GM19238 (cell line): Measurements from ENCODE around the gene RAB3C.
A peak's percentile ranks its signal among the peaks of the same experiment; 100 is the strongest.

Source experiments
- DNase-seq: peaks from one replicate; pipeline ENCODE4 v3.0.0; 2011; ENCODE audit warnings: low spot score; ENCODE audit not compliant: insufficient read length

Gene RAB3C

GRCh38 chr5:58724992-58725391, 142.1 kb downstream of the RAB3C start:
- DNase-seq = no peak

- DNase-seq = no peak
Measured at GRCh38 chr5:58731641-58732040, 148.8 kb downstream of the RAB3C start.

- no peak for DNase-seq
Measured at GRCh38 chr5:58735637-58736036, 152.8 kb downstream of the RAB3C start.

GRCh38 chr5:58736214-58736613, 153.3 kb downstream of the RAB3C start:
- no peak for DNase-seq

GRCh38 chr5:58737671-58738070, 154.8 kb downstream of the RAB3C start:
- no peak for DNase-seq

- no peak for DNase-seq
Measured at GRCh38 chr5:58738336-58738735, 155.5 kb downstream of the RAB3C start.

- DNase-seq = no peak
Measured at GRCh38 chr5:58739051-58739450, 156.2 kb downstream of the RAB3C start.

- no peak for DNase-seq
Measured at GRCh38 chr5:58740956-58741355, 158.1 kb downstream of the RAB3C start.

- DNase-seq = no peak
Measured at GRCh38 chr5:58745350-58745749, 162.5 kb downstream of the RAB3C start.

- no peak for DNase-seq
Measured at GRCh38 chr5:58746321-58746720, 163.4 kb downstream of the RAB3C start.

- DNase-seq = no peak
Measured at GRCh38 chr5:58750036-58750435, 167.2 kb downstream of the RAB3C start.

GRCh38 chr5:58751222-58751837, 168.5 kb downstream of the RAB3C start:
- no peak for DNase-seq

GRCh38 chr5:58752104-58752503, 169.2 kb downstream of the RAB3C start:
- DNase-seq = no peak

- no peak for DNase-seq
Measured at GRCh38 chr5:58753446-58753845, 170.6 kb downstream of the RAB3C start.

GRCh38 chr5:58754250-58754649, 171.4 kb downstream of the RAB3C start:
- no peak for DNase-seq

GRCh38 chr5:58755397-58755796, 172.5 kb downstream of the RAB3C start:
- no peak for DNase-seq

- DNase-seq = peak; percentile 5
Measured at GRCh38 chr5:58759745-58760144, 176.9 kb downstream of the RAB3C start.

GRCh38 chr5:58760222-58760621, 177.3 kb downstream of the RAB3C start:
- DNase-seq = no peak

GRCh38 chr5:58761407-58761806, 178.5 kb downstream of the RAB3C start:
- no peak for DNase-seq

GRCh38 chr5:58763390-58763789, 180.5 kb downstream of the RAB3C start:
- no peak for DNase-seq

- DNase-seq = no peak
Measured at GRCh38 chr5:58764199-58764598, 181.3 kb downstream of the RAB3C start.

- no peak for DNase-seq
Measured at GRCh38 chr5:58765058-58765457, 182.2 kb downstream of the RAB3C start.

- DNase-seq = no peak
Measured at GRCh38 chr5:58767104-58767503, 184.2 kb downstream of the RAB3C start.

GRCh38 chr5:58770136-58770535, 187.3 kb downstream of the RAB3C start:
- DNase-seq = no peak
